ENCODE data around the gene NPNT.

DNA sequence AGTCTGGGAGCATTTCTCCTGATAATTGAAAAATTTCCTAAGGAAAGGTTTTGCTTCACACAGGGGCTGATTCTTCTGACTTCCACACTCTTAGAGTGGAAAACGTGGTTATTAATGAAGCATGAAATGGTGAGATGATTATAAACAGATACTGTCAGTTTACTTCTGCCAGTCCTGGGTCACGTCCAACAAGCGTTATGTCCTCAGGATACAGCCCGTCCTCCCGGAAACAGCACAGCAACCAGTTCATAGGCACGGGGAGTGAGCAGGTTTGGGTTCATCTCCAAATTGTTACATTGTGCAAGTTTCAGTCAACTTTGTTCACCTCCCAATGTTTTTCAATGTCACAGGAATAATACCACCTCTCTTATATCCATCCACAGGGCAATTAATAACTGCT, 98.8 kb downstream of the NPNT start:
- TF ChIP-seq, protein P1, sequence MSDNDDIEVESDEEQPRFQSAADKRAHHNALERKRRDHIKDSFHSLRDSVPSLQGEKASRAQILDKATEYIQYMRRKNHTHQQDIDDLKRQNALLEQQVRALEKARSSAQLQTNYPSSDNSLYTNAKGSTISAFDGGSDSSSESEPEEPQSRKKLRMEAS (IDR thresholded peaks at IDR 0.05; ENCODE audit: low read depth, low read length), result no peak
- TF ChIP-seq, protein P2, sequence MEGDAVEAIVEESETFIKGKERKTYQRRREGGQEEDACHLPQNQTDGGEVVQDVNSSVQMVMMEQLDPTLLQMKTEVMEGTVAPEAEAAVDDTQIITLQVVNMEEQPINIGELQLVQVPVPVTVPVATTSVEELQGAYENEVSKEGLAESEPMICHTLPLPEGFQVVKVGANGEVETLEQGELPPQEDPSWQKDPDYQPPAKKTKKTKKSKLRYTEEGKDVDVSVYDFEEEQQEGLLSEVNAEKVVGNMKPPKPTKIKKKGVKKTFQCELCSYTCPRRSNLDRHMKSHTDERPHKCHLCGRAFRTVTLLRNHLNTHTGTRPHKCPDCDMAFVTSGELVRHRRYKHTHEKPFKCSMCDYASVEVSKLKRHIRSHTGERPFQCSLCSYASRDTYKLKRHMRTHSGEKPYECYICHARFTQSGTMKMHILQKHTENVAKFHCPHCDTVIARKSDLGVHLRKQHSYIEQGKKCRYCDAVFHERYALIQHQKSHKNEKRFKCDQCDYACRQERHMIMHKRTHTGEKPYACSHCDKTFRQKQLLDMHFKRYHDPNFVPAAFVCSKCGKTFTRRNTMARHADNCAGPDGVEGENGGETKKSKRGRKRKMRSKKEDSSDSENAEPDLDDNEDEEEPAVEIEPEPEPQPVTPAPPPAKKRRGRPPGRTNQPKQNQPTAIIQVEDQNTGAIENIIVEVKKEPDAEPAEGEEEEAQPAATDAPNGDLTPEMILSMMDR (IDR thresholded peaks at IDR 0.05; ENCODE audit: low read depth, low read length), result no peak
- TF ChIP-seq POLR2A (IDR thresholded peaks at IDR 0.05; ENCODE audit: extremely low read depth, insufficient read length), result no peak
- no peak for TF ChIP-seq MYC (IDR thresholded peaks at IDR 0.05; ENCODE audit: low read depth, low read length)

Data from NB4 (cell line).